ENCODE results near the gene ZNF286A.
"Not testable (repeated sequence)": the region's sequence is repeated elsewhere in the genome, so short reads cannot be mapped to it uniquely, and the experiment has no call there.

Gene ZNF286A

DNA sequence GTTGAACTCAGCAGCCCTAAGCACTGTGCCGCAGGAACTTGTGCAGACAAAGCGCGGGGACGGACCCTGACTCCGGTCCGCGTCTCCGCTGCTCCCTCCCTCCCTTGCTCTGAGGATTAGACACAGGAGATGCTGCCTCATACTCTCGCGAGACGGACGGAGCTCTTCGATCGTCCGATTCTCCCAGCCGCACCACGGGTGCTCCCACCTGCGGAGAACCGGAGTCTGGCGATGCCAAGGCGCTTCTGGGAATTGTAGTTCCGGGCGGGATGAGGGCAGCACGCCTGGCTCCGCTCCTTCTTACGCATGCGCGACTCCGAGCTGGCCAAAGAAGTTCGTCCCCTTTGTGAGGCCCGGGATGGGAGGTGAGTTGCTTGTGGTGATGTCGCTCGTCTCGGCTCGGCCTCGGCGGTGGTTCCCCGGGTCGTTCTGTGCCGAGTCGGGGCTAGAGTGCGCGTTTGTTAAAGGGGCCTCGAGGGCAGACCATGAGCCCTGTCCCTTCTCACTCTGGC, at the start of gene ZNF286A:
Gene ZNF286A (plus strand): TSS at position 340 of the 512 bp plus-strand sequence. CDS start 578 bp downstream, outside the sequence.
- peak; percentile 96 to 97 for DNase-seq (ENCODE audit: low read depth in 2 of 2)

DNA sequence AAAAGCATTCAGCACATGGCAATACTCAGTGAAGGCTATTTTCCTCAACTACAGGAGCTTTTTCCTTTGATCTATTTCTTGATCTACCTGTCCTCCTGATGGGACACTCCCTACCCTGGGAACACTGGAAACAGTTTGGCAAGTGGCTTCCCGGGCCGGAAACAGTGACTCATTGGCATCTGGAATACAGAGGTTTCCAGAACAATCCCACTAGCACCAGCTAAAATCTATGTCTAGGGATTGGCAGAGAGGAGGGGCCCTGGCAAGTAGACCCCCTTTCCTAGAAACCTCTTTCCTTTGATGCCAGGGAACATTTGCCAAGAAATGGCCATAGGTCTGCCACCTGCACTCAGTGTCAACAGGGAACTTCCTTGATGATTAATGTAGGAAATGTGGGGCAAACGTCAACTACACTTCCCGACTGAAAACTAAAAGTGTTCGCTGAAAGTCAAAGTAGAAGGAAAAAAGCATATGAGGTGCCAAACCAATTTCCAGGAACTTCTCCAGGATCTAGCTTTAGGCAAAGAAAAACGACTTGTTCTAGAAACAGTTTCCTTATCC, 49.6 kb upstream of the ZNF286A start:
- no peak for DNase-seq (ENCODE audit: low read depth in 2 of 2)

DNA sequence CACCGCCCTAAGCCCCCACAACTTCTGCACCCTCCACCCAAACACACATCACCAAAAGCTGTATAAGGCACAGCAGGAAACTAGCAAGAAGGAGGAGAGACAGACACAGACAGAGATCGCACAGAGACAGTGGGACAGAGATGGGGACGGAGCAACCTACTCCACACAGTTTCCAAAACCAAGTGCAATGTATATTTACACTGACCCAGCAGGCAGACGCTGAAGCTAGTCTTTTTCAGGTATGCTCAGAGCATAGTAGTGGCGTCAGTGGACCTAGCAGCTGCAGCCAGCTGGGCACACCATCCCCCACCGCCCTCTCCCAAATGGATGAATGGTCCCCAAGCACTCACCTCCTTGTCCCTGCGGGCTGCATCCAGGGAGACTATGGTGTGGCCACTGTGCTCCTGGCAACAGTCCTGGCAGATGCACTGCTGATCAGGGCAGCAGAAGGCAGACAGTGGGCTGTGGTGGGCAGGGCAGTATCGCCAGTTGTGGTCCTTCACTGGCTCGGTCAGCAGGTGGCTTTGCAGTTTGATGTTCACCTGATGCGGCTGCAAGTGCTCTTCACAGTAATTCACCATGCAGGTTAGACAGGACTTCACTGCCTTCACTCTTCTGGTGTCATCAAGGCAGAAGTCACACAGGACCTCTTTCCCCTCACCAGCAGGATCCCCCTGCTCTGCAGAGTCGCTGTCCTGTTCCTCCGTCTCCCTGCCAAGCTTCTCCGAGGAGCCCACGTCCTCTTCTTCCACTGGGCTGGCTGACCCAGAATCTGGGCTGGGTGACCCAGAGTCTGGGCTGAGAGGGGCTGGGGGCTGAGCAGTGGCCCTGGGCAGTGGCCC, 48.6 kb upstream of the ZNF286A start:
- DNase-seq (ENCODE audit: low read depth in 2 of 2) = no peak

DNA sequence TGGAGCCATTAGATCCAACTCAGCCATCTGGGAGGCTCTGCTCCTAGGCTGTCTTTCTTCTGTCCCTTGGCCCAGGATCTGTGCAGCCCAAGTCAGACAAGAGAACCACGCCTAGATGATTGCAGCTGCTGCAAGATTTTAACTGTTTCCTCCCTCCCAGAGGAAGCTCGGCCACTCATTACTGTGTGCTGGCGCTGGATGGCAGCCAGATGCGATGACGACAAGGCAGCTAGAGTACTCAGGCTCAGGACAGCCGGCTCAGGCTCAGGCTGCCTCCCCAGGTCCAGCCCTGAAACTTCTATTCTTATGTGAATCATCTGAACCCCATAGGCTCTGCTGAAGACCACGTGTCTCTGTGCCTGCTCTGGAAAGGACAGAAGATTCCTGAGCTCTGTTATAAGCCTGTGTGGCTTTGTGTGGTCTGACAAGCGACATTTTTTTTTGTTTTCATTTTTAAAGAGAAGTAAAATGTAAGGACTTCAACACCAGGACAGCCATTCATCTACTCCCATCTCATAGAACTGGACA, 47.9 kb upstream of the ZNF286A start:
- DNase-seq (ENCODE audit: low read depth in 2 of 2) = peak in 1 of 2 experiments; percentile 22

DNA sequence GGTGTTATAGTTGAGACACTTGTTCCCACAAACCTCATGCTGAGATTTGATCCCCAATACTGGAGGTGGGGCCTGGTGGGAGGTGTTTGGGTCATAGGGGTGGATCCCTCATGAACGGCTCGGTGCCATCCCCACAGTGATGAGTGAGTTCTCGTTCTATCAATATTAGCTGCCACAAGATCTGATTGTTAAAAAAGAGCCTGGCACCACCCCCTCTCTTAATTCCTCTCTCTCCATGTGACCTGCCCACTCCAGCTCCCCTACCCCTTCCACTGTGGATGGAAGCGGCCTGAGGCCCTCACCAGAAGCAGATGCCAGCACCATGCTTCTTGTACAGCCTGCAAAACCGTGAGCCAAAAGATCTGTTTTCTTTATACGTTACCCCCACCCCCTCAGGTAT, 46.6 kb upstream of the ZNF286A start:
- DNase-seq (ENCODE audit: low read depth in 2 of 2) = no peak

DNA sequence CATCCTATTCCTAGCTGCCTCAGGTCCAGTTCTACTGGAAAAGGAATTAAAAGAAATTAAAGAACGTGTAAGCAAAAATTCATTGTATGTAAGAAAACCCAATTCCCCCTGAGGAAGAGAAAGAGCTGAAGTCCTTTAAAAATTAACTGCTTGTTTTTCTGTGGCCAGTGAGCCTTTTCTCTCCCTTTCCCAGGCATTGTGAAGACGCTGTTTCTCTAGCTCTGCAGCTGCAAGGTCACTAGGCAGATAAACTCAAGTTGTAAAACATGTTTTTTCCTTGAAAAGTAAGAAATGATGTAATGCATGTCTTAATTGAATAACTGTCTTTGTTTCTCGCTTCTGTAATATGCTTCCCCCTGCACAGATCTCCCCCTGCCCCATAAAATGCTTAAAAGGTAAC, 45.2 kb upstream of the ZNF286A start:
- not testable (repeated sequence) for DNase-seq (ENCODE audit: low read depth in 2 of 2)

DNA sequence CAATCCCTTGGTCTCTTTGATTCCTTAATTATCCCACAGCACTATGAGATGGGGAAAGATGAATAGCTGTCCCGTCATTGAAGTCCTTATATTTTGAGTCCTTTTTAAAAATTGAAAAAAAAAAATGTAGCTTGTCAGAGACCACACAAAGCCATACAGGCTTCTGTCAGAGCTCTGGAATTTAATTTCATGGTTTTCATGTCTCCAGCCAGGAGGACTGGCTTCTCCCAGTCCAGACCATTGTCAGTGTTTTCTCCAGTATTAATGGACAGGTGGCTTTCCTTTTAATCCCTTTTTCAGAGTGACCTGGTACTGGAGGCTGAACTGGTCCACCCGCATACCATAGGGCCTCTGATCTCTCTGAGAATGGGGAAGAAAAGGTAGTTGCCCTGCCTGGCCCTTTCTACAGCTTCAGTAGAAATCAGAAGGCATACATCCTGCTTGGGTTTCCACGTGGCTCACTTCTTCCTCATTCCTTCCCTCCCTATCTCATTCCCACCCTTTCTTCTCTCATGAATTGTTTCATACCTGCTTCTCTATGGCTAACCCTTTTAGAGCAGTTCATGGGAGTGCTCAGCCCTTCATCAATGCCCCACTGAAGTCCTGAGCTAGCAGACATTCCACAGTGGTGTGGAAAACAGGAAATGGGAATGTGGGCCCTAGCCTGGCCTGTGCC, 44.5 kb upstream of the ZNF286A start:
- no peak for DNase-seq (ENCODE audit: low read depth in 2 of 2)

DNA sequence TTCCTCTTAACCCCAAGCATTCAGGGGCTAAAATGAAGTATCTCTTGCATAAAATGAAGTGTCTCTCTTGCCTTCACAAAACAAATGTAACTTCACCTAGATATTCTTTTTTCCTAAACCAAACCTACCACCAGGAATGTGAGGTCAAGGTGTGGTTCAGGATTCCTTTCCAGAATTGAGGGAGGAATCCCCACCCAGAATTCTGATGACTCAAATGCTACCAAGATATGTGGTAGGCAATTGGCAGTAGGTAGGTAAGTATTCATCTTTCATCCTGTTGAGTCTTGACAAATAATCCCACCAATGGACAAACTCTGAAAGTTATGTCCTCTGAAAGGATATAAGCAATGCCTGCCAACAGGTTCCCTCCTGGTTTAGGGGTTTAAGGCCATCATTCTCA, 41.7 kb upstream of the ZNF286A start:
- DNase-seq (ENCODE audit: low read depth in 2 of 2) = no peak

DNA sequence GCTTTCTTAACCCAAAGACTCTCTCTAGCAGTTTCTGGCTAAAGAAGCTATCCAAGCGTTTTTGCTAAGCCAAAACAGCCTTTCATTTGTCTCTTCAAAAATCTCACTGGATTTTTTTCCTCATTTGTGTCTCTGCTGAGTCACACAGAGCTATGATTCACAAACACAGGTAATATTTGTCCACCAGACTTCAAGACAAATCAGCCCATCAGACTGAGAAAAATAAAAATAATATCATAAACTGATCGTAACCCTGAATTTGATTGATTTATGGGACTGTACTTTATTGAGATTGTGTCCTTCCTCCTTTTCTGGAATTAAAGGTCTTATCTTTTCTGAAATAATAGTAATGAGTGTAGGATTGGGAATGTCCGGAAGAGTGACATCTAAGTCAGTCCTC, 41.3 kb upstream of the ZNF286A start:
- no peak for DNase-seq (ENCODE audit: low read depth in 2 of 2)

DNA sequence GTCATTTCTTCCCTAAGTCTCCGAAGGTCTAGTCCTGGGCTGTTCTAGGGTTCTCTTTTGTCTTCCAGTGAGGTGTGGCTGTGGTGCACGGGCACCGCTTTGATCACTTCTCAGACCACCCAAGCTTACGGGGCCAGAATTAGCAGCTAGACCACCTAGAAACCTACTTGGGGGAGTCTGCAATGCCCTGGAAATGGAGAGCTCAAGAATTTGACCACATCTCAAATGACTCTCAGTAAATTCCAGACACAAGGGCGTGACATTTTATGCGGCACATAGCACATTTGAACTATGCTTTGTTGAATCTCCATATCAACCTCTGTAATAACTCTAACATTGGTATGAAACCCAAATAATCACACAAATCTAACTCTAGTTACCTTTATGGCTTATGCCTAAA, 40.3 kb upstream of the ZNF286A start:
- DNase-seq (ENCODE audit: low read depth in 2 of 2) = no peak

DNA sequence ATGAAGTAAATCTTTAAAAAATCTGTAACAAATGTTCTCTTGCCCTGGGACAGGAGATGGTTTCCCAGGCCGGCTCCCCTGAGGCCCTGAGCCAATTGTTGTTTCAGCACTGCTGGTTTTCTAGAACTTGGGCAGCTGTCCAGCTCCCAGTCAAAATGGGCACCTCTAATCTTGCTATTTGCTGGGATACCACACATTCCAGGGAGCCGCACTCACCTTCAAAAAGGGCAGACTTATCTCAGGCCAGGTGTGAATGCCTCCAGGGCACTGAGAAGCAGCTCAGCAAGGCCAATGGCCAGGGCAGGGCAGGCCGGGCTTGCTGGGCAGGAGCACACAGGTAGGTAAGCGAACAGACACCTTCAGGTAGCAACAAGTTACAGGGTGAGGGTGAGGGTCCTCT, 39.9 kb upstream of the ZNF286A start:
- no peak for DNase-seq (ENCODE audit: low read depth in 2 of 2)

DNA sequence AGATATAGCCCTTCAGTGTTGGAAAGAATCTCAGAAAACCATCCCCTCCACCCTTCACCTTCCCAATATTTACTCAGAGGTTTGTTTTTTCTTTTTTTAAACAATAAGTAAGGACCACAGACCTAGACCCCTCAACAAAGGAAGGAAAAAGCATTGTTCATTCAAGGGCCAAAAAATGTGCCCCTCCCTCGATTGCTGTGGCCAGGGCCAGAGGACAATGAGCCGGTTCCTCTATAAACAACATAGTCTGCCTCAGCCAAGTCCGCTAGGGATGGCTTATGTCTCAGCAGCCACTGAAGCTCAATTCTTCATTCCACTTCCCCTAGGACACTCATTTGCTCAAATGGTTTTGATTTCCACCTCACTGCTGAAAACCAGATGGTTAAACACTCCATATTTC, 39.5 kb upstream of the ZNF286A start:
- no peak for DNase-seq (ENCODE audit: low read depth in 2 of 2)

DNA sequence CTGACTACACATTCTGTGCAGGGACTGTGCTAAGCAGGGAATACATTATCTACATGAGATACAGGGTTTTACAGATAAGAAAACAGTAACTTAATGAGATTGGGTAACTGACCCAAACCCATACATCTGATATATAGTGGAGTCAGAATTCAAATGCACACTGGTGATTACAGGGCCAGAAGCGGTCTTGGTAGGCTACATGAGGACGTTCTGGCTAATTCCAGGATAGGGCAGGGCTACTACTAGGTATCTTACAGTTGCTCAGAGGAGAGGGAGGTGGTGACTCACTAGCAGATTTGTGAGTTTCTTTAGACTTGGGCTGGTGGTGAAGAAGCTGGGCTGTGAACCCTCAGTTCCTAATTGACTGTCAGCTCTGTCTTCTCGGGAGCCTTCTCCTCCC, 36.9 kb upstream of the ZNF286A start:
- no peak for DNase-seq (ENCODE audit: low read depth in 2 of 2)

DNA sequence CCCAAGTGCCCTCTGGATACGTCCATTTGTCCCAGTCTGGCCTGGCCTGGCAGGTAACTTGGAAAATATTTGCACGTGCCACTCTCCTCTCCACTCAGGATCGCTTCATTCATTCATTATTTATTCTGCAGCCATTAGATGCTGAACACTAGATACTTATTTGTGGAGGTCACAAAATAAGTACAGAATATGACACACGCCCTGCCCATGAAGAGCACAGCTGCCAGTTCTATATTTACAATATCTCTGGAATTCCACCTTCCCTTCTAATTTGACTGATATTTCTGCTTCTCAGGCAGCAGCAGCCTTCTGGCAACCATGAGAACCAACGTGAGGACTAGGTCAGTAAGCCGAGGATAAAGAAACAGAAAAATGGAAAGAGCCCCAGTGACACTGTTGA, 36.4 kb upstream of the ZNF286A start:
- DNase-seq (ENCODE audit: low read depth in 2 of 2) = no peak

DNA sequence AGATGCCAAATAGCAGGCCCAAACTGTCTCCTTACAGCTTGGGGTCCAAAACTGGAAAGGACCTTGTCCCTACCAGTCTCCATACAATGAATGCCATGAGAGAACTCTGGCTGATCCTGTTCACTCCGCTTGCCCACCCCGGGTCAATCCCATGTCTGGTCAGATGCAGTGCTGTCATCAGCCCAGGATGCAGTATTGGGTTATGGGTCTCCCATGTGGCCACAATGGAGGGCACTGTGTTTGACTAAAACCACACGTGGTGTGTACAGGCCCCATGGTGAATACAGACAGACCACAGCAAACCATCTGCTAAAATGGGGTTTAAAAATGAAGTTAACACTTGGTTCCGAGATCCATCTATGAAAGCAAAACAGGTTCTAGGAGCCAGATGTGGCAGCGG, 35.9 kb upstream of the ZNF286A start:
- DNase-seq (ENCODE audit: low read depth in 2 of 2) = no peak

DNA sequence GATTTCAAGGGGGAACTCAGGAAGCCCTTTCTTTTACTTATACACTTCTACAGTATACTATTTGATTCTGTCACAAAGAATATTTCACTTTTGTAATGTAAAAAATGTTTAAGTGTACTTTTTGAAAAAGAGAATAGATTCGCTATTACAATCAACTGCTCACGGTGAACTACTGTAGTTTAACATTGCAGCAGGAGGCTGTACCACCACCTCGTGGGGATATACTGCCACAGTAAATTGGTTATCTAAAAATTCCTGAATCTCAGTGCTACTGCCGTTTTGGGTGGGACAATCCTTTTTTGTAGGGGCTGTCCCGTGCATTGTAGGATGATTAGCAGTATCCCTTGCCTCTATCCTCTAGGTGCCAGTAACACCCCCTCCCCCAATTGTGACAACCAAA, 30.0 kb upstream of the ZNF286A start:
- not testable (repeated sequence) for DNase-seq (ENCODE audit: low read depth in 2 of 2)

DNA sequence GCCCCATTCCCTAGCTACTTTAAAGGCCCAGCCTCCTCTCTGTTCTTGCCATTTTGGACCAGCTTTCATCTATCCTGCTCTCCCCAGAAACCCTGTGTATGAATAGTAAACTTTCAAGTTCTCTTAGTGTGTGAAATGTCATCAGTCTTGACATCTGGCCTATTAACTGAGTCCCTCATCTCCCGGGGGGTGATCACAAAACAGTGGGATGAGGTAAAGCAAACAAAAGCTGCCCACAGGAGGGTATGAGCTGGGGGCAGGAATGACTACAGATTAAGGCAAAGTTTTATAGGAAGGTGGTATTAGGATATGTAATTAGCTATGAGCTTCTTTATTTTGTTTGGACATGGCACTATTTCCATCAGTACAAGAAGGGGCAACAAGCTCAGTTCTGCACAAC, 24.9 kb upstream of the ZNF286A start:
- DNase-seq (ENCODE audit: low read depth in 2 of 2) = not testable (repeated sequence)

DNA sequence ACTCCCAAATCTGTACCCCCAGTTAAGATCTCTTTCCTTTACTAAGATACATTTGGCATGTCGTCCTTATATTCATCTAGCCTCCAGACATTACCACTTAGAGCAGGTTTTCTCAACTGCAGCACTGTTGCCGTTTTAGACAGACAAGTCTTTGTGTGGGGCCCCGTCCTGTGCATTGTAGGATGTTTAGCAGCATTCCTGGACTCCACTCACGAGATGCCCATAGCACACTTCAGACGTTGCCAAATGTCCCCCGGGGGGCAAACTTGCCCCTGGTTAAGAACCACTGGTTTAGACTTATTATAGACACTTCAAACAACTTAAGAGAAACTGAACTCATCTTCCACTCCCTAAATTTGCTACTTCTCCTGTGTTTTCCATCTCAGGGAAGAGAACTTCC, 23.6 kb upstream of the ZNF286A start:
- not testable (repeated sequence) for DNase-seq (ENCODE audit: low read depth in 2 of 2)

DNA sequence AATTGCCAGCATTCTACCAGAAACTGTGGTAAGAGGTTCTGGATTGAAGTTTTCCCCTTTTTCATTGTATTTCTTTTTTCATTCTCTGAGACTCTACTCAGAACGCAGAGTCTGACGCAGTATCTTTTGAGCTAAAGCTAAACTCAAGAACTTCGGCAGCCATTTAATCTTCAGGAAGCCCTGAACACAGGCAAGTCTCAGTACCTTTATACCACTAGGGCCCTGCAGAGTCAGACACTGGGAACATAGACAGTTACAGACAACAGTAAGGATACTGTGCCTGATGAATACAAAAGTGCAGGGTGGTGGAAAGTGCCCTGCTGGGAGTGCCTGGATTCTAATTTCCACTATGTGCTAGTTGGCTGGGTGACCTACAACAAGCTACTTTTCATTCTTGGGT, 16.4 kb upstream of the ZNF286A start:
- not testable (repeated sequence) for DNase-seq (ENCODE audit: low read depth in 2 of 2)

DNA sequence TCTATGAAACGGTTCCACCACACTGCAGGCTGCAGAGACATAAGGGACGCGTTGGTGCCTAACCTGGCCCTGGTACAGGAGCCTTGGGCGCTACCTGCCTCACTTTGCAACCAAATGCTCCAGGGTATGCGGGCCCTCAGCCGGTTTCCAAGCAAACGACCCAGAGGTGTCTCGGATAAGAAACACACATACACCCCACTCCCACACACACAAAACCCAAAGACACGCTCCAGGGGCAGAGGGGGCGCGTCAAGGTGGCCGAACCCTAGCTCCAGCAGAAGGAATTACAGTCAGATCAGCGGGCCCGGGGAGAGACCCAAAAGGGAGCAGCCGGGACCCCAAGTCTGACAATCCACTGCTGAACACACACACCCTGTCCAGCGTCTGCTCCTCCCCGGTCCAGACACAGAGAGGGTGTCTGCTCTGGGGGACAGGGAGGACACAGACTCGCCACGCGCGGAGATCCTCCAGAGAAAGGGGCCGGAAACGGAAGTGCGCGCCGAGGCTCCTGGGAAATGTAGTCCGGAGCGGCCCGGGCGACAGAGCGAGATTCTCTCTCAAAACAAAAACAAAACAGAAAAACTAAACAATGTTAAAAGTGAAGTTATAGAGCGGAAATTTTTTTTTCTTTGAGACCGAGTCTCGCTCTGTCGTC, 15.6 kb upstream of the ZNF286A start, which contains the start of gene TRIM16:
Gene TRIM16 (minus strand): TSS at position 488 of the 655 bp plus-strand sequence. CDS start 32,702 bp downstream, outside the sequence.
- DNase-seq (ENCODE audit: low read depth in 2 of 2) = peak; percentile 63 to 69

DNA sequence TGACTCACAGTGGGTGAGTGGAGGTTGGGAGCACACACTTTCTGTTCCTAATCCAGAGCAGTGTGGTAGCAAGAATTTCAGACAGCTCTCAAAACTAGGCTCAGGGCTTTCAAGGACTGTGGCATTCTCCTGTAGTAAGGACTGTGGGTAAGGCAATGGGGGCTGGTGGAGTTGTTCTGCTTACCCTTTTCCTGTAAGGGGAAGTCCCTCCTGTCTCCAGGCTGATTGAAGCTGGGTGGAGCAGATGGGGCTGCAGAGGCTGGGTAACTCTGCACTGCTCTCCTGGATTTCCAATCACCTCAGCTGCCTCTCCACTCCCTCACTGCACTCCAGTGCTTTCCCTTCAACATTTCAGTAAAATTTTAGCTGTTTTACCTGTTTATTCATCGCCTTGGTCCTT, 12.1 kb upstream of the ZNF286A start:
- DNase-seq (ENCODE audit: low read depth in 2 of 2) = not testable (repeated sequence)

DNA sequence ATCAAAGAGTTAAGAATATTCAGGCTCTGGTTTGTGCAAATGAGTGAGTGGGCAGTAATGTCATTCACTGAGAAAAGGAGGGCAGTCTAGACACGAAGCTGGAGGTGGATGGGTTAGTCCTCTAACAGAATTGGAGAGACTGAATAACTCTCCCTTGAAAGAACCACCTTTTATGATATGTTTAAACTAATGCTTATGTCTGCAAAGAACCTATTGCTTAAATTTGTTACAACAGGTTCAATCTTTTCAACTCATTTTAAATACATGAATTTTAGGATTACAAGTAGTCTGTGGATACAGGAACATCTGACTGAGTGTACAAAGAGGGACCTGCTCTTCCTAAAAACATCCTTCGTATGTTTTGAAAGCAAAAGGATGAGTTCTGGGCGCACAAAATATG, 585 bp upstream of the ZNF286A start:
- DNase-seq (ENCODE audit: low read depth in 2 of 2) = not testable (repeated sequence)
